GM12873 (cell line): ENCODE measurements around the gene TOGARAM2.

Experiments used
- TF ChIP-seq, protein P1 (sequence below): IDR thresholded peaks from 2 replicates; pipeline ENCODE4 v1.5.1; 2012; ENCODE audit warnings: low read depth, mild to moderate bottlenecking, moderate library complexity, low read length, control low read depth; ENCODE audit not compliant: insufficient read depth; ENCODE audit errors: missing control alignments

TOGARAM2 gene

GRCh38 chr2:29011418-29012060, 30.4 kb downstream of the TOGARAM2 start:
- TF ChIP-seq, protein P1, sequence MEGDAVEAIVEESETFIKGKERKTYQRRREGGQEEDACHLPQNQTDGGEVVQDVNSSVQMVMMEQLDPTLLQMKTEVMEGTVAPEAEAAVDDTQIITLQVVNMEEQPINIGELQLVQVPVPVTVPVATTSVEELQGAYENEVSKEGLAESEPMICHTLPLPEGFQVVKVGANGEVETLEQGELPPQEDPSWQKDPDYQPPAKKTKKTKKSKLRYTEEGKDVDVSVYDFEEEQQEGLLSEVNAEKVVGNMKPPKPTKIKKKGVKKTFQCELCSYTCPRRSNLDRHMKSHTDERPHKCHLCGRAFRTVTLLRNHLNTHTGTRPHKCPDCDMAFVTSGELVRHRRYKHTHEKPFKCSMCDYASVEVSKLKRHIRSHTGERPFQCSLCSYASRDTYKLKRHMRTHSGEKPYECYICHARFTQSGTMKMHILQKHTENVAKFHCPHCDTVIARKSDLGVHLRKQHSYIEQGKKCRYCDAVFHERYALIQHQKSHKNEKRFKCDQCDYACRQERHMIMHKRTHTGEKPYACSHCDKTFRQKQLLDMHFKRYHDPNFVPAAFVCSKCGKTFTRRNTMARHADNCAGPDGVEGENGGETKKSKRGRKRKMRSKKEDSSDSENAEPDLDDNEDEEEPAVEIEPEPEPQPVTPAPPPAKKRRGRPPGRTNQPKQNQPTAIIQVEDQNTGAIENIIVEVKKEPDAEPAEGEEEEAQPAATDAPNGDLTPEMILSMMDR: no peak

DNA sequence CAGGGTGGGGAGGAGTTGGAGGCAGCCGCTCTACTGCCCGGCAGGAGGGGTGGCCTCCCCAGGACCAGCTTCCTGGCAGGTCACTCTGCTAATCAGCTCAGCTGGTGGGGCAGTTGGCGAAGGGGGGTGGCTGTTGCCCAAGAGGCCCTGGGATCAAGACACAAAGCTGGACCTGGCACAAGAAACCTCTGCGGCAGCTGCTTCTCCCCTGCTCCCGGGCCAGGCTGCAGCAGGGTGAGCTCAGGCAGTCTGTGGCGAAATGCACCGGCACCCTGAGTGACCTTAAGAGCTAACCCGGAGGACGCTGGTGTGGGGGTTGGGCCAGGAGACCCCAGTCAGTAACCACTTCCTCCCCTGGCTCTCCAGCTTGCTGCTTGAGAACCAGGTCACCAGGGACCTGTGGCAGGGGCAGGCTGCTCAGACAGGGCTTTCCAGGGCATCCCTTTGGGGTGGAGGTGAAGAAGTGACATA, 31.1 kb downstream of the TOGARAM2 start:
- TF ChIP-seq, protein P1: no peak

DNA sequence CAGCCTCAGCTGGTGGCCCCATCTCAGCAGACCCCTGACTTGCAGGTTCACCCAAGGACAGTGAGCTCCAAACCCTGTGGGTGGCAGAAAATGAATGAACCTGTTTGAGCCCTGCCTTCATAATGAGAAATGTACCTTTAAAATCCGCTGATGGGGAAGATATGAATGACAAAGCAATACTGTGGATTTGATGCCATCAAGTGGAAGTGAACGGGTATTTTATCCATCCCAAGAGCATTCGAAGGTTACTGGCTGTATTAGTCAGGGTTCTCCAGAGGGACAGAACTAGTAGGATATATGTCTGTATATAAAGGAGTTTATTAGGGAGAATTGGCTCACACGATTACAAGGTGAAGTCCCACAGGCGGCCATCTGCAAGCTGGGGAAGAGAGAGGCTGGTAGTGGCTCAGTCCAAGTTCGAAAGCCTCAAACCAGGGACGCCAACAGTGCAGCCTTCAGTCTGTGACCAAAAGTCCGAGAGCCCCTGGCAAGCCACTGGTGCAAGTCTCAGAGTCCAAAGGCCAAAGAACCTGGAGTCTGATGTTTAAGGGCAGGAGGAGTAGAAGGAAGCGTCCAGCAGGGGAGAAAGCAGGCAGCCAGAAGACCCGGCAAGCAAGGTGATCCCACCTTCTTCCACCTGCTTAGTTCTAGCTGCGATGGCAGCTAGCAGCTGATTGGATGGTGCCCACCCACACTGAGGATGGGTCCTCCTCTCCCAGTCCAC, 32.1 kb downstream of the TOGARAM2 start:
- TF ChIP-seq, protein P1: no peak

DNA sequence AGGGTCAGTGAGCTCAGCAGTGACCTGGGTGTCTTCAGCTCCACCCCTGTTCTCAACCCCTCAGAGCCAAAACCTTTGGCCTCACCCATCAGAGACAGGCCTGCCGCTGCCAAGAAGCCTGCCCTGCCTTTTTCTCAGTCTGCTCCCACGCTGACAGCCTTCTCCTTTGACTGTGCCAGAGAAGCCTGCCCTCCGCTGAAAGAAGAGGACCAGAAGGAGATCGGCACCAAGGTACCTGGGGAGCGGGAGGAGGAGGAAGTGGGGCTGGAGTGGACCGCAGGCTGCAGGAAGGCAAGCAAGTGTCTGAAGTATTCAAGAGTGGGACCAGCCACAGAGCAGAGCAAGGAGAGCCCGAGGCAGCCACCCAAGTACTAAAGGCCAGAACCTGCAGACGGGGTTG, 33.2 kb downstream of the TOGARAM2 start:
- TF ChIP-seq, protein P1: no peak

DNA sequence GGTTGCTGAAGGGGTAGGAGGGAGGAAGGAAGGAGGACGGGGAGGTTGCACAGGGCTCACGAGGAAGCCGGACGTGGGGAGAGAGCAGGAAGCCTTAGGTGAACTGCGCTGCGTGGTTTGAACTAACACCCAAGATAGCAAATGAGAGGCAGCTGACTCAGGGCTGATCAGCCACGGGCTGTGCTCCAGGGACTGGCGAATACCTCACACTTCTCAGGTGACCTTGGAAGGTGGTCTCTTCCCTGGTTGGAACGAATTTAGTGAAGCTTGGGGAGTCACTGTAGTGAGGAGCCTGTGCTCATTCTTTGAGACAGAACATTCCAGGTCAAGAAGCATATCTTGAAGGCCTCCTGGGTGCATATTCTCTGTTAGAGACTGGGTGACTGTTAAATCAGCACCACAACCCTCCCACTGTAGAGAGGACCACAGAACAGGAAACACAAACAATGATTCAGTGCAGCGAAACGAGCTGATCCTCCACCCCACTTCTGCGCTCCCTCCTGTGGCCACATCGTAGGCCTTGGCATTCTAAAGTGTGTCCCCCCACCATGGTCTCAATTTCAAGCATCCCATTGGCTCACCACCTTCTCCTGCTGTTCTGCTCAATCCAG, 33.8 kb downstream of the TOGARAM2 start:
- TF ChIP-seq, protein P1: peak; percentile 34

DNA sequence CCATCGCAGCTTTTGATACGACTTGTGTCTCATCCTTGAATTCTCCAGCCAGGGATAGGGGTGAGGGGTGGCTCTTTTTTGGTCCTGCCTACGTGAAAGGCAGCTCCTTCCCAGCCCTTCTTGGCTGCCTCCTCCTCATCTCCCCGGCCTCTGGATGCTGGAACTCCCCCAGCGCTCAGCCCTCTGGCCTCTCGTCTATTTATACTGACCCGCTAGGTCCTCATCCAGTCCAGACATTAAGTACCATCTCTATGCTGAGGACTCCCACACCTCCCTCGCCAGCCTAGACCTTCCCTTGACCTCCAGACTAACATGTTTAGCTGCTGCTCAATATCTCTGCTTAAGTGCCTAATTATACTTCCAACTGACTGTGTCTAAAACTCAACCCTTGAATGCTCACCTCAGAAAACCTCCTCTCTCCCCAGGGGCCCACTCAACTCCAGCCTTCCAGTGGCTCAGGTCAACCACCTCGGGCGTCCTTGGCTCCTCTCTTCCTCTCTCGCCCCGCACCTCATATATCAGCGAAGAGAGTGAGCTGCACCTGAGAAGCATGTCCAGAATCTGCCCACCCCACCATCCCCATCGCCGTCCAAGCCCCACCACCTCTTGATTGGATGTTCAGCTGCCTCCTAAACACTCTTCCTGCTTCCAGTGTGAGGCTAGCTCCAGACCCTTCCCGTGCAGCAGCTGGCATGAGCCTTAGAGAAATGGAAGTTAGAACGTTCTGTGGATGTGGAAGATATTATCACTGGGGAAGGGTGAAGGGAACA, 34.8 kb downstream of the TOGARAM2 start:
- TF ChIP-seq, protein P1: no peak

GRCh38 chr2:29016504-29016903, 35.4 kb downstream of the TOGARAM2 start:
- TF ChIP-seq, protein P1: no peak
